A673 (cell line): ENCODE data around the gene PMEL. TPM values are rescaled to one million over a fixed set of nuclear protein-coding genes. Genes with fewer than 3 reads are reported as not detected.

Experiments used
- BruUV-seq: library from RNA; stranded (reverse); fragments of 400-500 nt; replicated peaks from 2 replicates; lab custom pipeline; 2021; lab: Mats Ljungman, UMichigan
- CTCF ChIA-PET: fragments of 300-600 bp; sonication (Branson Sonifier 250); formaldehyde crosslinking; loops from one replicate; lab custom pipeline; 2022; ENCODE audit warnings: antibody characterized with exemption; lab: Charles Lee
- POLR2A ChIA-PET: fragments of 300-600 bp; sonication (Branson Sonifier 250); formaldehyde crosslinking; loops from one replicate; lab custom pipeline; 2022; ENCODE audit warnings: antibody characterized with exemption; ENCODE audit not compliant: low non-redundant PET; lab: Charles Lee
- DNase-seq: peaks from one replicate; pipeline ENCODE4 v3.0.0-alpha.2; 2015; ENCODE audit warnings: low spot score
- H3K27ac ChIP-seq: fragments of 200-600 bp; sonication (generic); 2 replicates; pipeline ENCODE4 v1.5.1; 2016; ENCODE audit warnings: mixed run types, low read depth, mild to moderate bottlenecking, mixed read lengths, antibody characterized with exemption, low read length; ENCODE audit not compliant: poor library complexity, severe bottlenecking
- H3K27me3 ChIP-seq: fragments of 200-600 bp; sonication (generic); replicated peaks from 2 replicates; pipeline ENCODE4 v1.6.1; 2017; ENCODE audit warnings: mixed run types, low read depth, mild to moderate bottlenecking, mixed read lengths, antibody characterized with exemption, low read length; ENCODE audit not compliant: insufficient read depth, poor library complexity
- H3K36me3 ChIP-seq: fragments of 200-600 bp; sonication (generic); 2 replicates; pipeline ENCODE4 v1.6.1; 2016; ENCODE audit warnings: mixed run types, mild to moderate bottlenecking, mixed read lengths, antibody characterized with exemption, low read length; ENCODE audit not compliant: insufficient read depth, poor library complexity, severe bottlenecking
- H3K4me1 ChIP-seq: fragments of 200-600 bp; sonication (generic); 2 replicates; pipeline ENCODE4 v1.6.1; 2017; ENCODE audit warnings: mixed run types, mild to moderate bottlenecking, mixed read lengths, antibody characterized with exemption, low read length; ENCODE audit not compliant: insufficient read depth, poor library complexity, severe bottlenecking
- H3K4me3 ChIP-seq: fragments of 200-600 bp; sonication (generic); 2 replicates; pipeline ENCODE4 v1.5.1; 2016; ENCODE audit warnings: low read depth, mixed run types, mild to moderate bottlenecking, mixed read lengths, low read length; ENCODE audit not compliant: poor library complexity, severe bottlenecking
- H3K9me3 ChIP-seq: fragments of 200-600 bp; sonication (generic); 2 replicates; pipeline ENCODE4 v1.6.1; 2016; ENCODE audit warnings: mixed run types, low read depth, mild to moderate bottlenecking, mixed read lengths, antibody characterized with exemption, low read length; ENCODE audit not compliant: poor library complexity, severe bottlenecking
- CTCF ChIP-seq: fragments of 300-800, 200-600 bp; sonication (generic); conservative IDR thresholded peaks from 2 replicates; pipeline ENCODE4 v1.5.1; 2017; ENCODE audit warnings: low read depth, mild to moderate bottlenecking, antibody characterized with exemption, low read length, moderate library complexity, mixed read lengths
- EZH2 ChIP-seq: fragments of 200-600 bp; sonication (generic); IDR thresholded peaks from 2 replicates; pipeline ENCODE4 v1.6.1; 2017; ENCODE audit warnings: borderline replicate concordance, low read depth, mild to moderate bottlenecking, mixed read lengths, antibody characterized with exemption, low read length; ENCODE audit not compliant: poor library complexity, severe bottlenecking
- intact Hi-C: fragments of 100-400 bp; cut with micrococcal nuclease; formaldehyde crosslinking; loops from one replicate; pipeline ENCODE4 v1.10.0; 2022; ENCODE audit not compliant: unreplicated experiment
- total RNA-seq: library from RNA; stranded (reverse); gene quantifications from 2 replicates; pipeline ENCODE4 v1.2.3, GENCODE V29; 2021

PMEL gene
- total RNA-seq, 1 experiment from 2014 or later: 1.2 TPM

- no peak for DNase-seq
- Histone ChIP-seq H3K27me3 (no peaks in the 10 kb centered on the region), H3K4me1 (no peaks in the 10 kb centered on the region), H3K27ac (no peak overlapping the region), H3K9me3 (no peaks in the 10 kb centered on the region), H3K36me3 (no peaks in the 10 kb centered on the region), H3K4me3 (no peak overlapping the region)
- no peak for TF ChIP-seq CTCF
- intact Hi-C loops: no loop called here
- CTCF ChIA-PET: interaction anchor here (0.8 kb wide), 1 partner anchor 203 kb away, joined by 3 read pairs; no protein-coding TSS in a partner anchor
- no TSS peak for BruUV-seq
- POLR2A ChIA-PET: no interaction called here
These were observed 23.8 kb downstream of the PMEL start for GRCh38 chr12:55942055-55942454.

- peak; percentile 85 for DNase-seq
- TF ChIP-seq CTCF (peak; percentile 95), EZH2 (no peak)
- intact Hi-C loops: no loop called here
- Histone ChIP-seq H3K4me1 (no peaks in the 10 kb centered on the region), H3K36me3 (no peaks in the 10 kb centered on the region), H3K4me3 (no peak overlapping the region), H3K9me3 (no peaks in the 10 kb centered on the region), H3K27ac (no peak overlapping the region), H3K27me3 (no peaks in the 10 kb centered on the region)
- CTCF ChIA-PET: interaction anchor here (0.6 to 2.0 kb wide), 8 partner anchors 9 to 202 kb away, joined by 3 to 7 read pairs (median 4); partner anchors contain the start of genes ORMDL2, RAB5B and SARNP
- BruUV-seq: no TSS peak
- POLR2A ChIA-PET: no interaction called here
These were observed 25.6 kb downstream of the PMEL start for GRCh38 chr12:55940065-55940732.

- intact Hi-C loops: loop anchor here (2.0 kb wide), 1 partner anchor 200 kb away; no protein-coding TSS in a partner anchor
- peaks cover 5% of the 10 kb centered on the region for H3K4me1 ChIP-seq
- no peak overlapping the region for H3K4me3 ChIP-seq
- no peak for DNase-seq
- no peaks in the 10 kb centered on the region for H3K27me3 ChIP-seq
- no peaks in the 10 kb centered on the region for H3K9me3 ChIP-seq
- no peaks in the 10 kb centered on the region for H3K36me3 ChIP-seq
- TF ChIP-seq EZH2 (no peak), CTCF (no peak)
- no TSS peak for BruUV-seq
- POLR2A ChIA-PET: no interaction called here
- CTCF ChIA-PET: interaction anchor here (1.9 to 2.0 kb wide), 2 partner anchors 9 to 35 kb away, joined by 6 to 7 read pairs; partner anchors contain the start of gene RAB5B
- no peak overlapping the region for H3K27ac ChIP-seq
These were observed 26.9 kb downstream of the PMEL start for GRCh38 chr12:55938826-55939501.
